CD4-positive, alpha-beta T cell (primary cell): ENCODE results near the gene OOSP1. TPM values are rescaled to one million over a fixed set of nuclear protein-coding genes. Genes with fewer than 3 reads are reported as not detected.
"Not testable (repeated sequence)": the region's sequence is repeated elsewhere in the genome, so short reads cannot be mapped to it uniquely, and the experiment has no call there.

Experiments used
- ATAC-seq: fragments of 200-7000 bp; cut with Tn5 transposase; one replicate; pipeline ENCODE4 v1.10.0; 2022; ENCODE audit warnings: mild to moderate bottlenecking; ENCODE audit not compliant: poor library complexity
- CTCF ChIA-PET: fragments of 350-600 bp; sonication (Branson Sonifier 250); formaldehyde crosslinking; loops from one replicate; lab custom pipeline; 2021; ENCODE audit warnings: antibody characterized with exemption, inconsistent platforms; lab: Charles Lee
- POLR2A ChIA-PET: fragments of 350-600 bp; sonication (Branson Sonifier 250); formaldehyde crosslinking; loops from one replicate; lab custom pipeline; 2021; ENCODE audit warnings: antibody characterized with exemption, inconsistent platforms; lab: Charles Lee
- DNase-seq, 14 experiments: peaks; one replicate each; pipeline ENCODE4 v3.0.0-alpha.2; 2013 to 2020; ENCODE audit warnings: mixed read lengths in 2 of 14
- H3K27ac ChIP-seq, 2 donors: one replicate each; pipeline versions ENCODE4 v1.5.1 to v1.7.0; 2013; ENCODE audit warnings: low read length in 2 of 2, low read depth in 1 of 2, mild to moderate bottlenecking in 1 of 2
- H3K27me3 ChIP-seq, 2 experiments: 1 replicate in 1 of 2; 2 replicates in 1 of 2; pipeline versions ENCODE4 v1.6.1 to v1.7.0; 2013; ENCODE audit warnings: low read length in 2 of 2, control low read depth in 1 of 2, mild to moderate bottlenecking in 1 of 2, moderate library complexity in 1 of 2; ENCODE audit not compliant: insufficient read depth in 2 of 2, control insufficient read depth in 1 of 2
- H3K36me3 ChIP-seq: one replicate; pipeline ENCODE4 v1.6.1; 2013; ENCODE audit warnings: low read length, control low read depth; ENCODE audit not compliant: insufficient read depth
- H3K4me1 ChIP-seq: one replicate; pipeline ENCODE4 v1.6.1; 2013; ENCODE audit warnings: low read length, control low read depth; ENCODE audit not compliant: insufficient read depth
- H3K4me3 ChIP-seq: one replicate; pipeline ENCODE4 v1.5.1; 2013; ENCODE audit warnings: mild to moderate bottlenecking, low read length, moderate library complexity
- H3K9me3 ChIP-seq, 2 experiments: 1 replicate in 1 of 2; 2 replicates in 1 of 2; pipeline versions ENCODE4 v1.6.1 to v1.7.0; 2013; ENCODE audit warnings: low read length in 2 of 2, mild to moderate bottlenecking in 2 of 2, control low read depth in 1 of 2, moderate library complexity in 1 of 2; ENCODE audit not compliant: control insufficient read depth in 1 of 2, insufficient read depth in 1 of 2
- H3K27ac Mint-ChIP-seq: one replicate; pipeline ENCODE4 v1.8.0; 2020; ENCODE audit warnings: mixed read lengths
- H3K27me3 Mint-ChIP-seq: one replicate; pipeline ENCODE4 v1.8.0; 2021; ENCODE audit warnings: mixed read lengths
- H3K36me3 Mint-ChIP-seq: one replicate; pipeline ENCODE4 v1.8.0; 2021; ENCODE audit warnings: low read depth, mixed read lengths
- H3K4me1 Mint-ChIP-seq: one replicate; pipeline ENCODE4 v1.8.0; 2021; ENCODE audit warnings: low read depth, mixed read lengths
- H3K4me3 Mint-ChIP-seq: one replicate; pipeline ENCODE4 v1.8.0; 2020; ENCODE audit warnings: mild to moderate bottlenecking, mixed read lengths
- H3K9me3 Mint-ChIP-seq: one replicate; pipeline ENCODE4 v1.8.0; 2020; ENCODE audit warnings: mixed read lengths
- CTCF ChIP-seq: fragments of 200-600 bp; IDR thresholded peaks from one replicate; pipeline ENCODE4 v1.8.0; 2022; ENCODE audit warnings: antibody characterized with exemption, mild to moderate bottlenecking
- intact Hi-C, 2 experiments: fragments of 100-400 bp; cut with DNase I in 1 of 2; cut with micrococcal nuclease in 1 of 2; formaldehyde crosslinking; loops; one replicate each; pipeline versions ENCODE4 v1.15.1 to v1.9.0; 2023 to 2025; cut with DNase I, micrococcal nuclease
- total RNA-seq, 174 experiments: library from RNA in 2 of 174; stranded (reverse) in 2 of 174; gene quantifications; one replicate each; pipeline ENCODE4 v1.2.3 and lab custom pipeline; 2021 to 2026

OOSP1 gene
- total RNA-seq, 2 experiments from 2014 or later, result not detected

GRCh38 chr11:59900366-59901126 lies 37.7 kb upstream of the OOSP1 start:
- H3K27me3 ChIP-seq, result no peaks in the 10 kb centered on the region
- no peak overlapping the region for H3K27ac Mint-ChIP-seq
- no peak overlapping the region for H3K4me3 Mint-ChIP-seq
- no peaks in the 10 kb centered on the region for H3K4me1 Mint-ChIP-seq
- CTCF ChIA-PET, result no interaction called here
- no peaks in the 10 kb centered on the region for H3K4me1 ChIP-seq
- ATAC-seq, result no peak
- H3K27me3 Mint-ChIP-seq, result peaks cover 11% of the 10 kb centered on the region
- H3K36me3 Mint-ChIP-seq, result no peaks in the 10 kb centered on the region
- DNase-seq, result no peak
- H3K27ac ChIP-seq, result no peak overlapping the region
- peaks cover 2% of the 10 kb centered on the region for H3K9me3 Mint-ChIP-seq
- no peaks in the 10 kb centered on the region for H3K36me3 ChIP-seq
- H3K4me3 ChIP-seq, result no peak overlapping the region
- H3K9me3 ChIP-seq, result peaks cover 0 to 12% of the 10 kb centered on the region in 2 experiments
- intact Hi-C loops, result no loop called here
- no peak for TF ChIP-seq CTCF
- POLR2A ChIA-PET, result no interaction called here

- Mint-ChIP-seq H3K4me3 (no peak overlapping the region), H3K27ac (no peak overlapping the region), H3K4me1 (no peaks in the 10 kb centered on the region), H3K27me3 (peaks cover 5% of the 10 kb centered on the region), H3K36me3 (no peaks in the 10 kb centered on the region), H3K9me3 (peaks cover 2% of the 10 kb centered on the region)
- H3K4me1 ChIP-seq, result no peaks in the 10 kb centered on the region
- TF ChIP-seq CTCF, result no peak
- H3K27me3 ChIP-seq, result no peaks in the 10 kb centered on the region
- ChIA-PET POLR2A (no interaction called here), CTCF (no interaction called here)
- no peak for DNase-seq
- no peaks in the 10 kb centered on the region for H3K36me3 ChIP-seq
- intact Hi-C loops, result no loop called here
- no peak overlapping the region for H3K27ac ChIP-seq
- peaks cover 0 to 12% of the 10 kb centered on the region in 2 experiments for H3K9me3 ChIP-seq
- ATAC-seq, result no peak
- H3K4me3 ChIP-seq, result no peak overlapping the region
Measured at GRCh38 chr11:59901306-59901705, 36.9 kb upstream of the OOSP1 start.

GRCh38 chr11:59903569-59903968 lies 34.7 kb upstream of the OOSP1 start:
- H3K9me3 Mint-ChIP-seq, H3K36me3 Mint-ChIP-seq, H3K4me1 ChIP-seq, DNase-seq, POLR2A ChIA-PET, H3K27me3 Mint-ChIP-seq, H3K27ac ChIP-seq, H3K36me3 ChIP-seq, intact Hi-C loops, H3K27me3 ChIP-seq, CTCF ChIA-PET, H3K9me3 ChIP-seq, H3K27ac Mint-ChIP-seq, ATAC-seq, H3K4me1 Mint-ChIP-seq, H3K4me3 ChIP-seq, H3K4me3 Mint-ChIP-seq: not testable (repeated sequence)

DNA sequence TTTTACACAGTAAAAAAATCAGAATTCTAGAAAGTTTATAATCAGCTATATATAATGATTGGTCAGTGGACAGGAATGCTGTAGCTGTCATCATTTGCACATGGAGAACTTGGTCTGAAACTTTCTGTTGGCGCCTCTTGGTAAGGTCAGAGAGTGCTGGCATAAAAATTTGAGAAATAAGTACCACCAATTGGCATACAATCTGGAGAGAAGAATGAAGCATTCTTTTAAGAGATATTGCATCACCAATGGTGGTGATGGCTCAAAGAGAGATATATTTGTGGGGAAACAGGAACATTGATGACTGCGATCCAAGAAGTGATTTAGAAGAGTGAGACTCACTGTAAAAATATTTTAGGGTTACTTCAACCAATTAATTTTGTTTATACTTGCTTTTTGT lies 19.8 kb upstream of the OOSP1 start:
- TF ChIP-seq CTCF, result no peak
- DNase-seq (no peak), ATAC-seq (no peak)
- CTCF ChIA-PET, result interaction anchor here (0.5 to 1.2 kb wide), 2 partner anchors 11 to 104 kb away, joined by 3 read pairs; no protein-coding TSS in a partner anchor
- intact Hi-C loops, result no loop called here
- Mint-ChIP-seq H3K9me3 (peaks cover 14% of the 10 kb centered on the region), H3K4me3 (no peak overlapping the region), H3K36me3 (peaks cover 24% of the 10 kb centered on the region), H3K27ac (no peak overlapping the region), H3K4me1 (no peaks in the 10 kb centered on the region), H3K27me3 (peaks cover 12% of the 10 kb centered on the region)
- POLR2A ChIA-PET, result no interaction called here
- Histone ChIP-seq H3K27me3 (no peaks in the 10 kb centered on the region), H3K27ac (no peak overlapping the region), H3K4me1 (no peaks in the 10 kb centered on the region), H3K9me3 (peaks cover 14 to 22% of the 10 kb centered on the region in 2 experiments), H3K4me3 (no peak overlapping the region), H3K36me3 (no peaks in the 10 kb centered on the region)
